NCI-H345 (cell line): ENCODE results near the gene PACSIN2.
A peak's percentile ranks its signal among the peaks of the same experiment; 100 is the strongest.

Source experiments
- DNase-seq: peaks from one replicate; lab custom pipeline; 2025; lab: John Stamatoyannopoulos, UW

Gene PACSIN2

GRCh38 chr22:42856865-42857704 lies 157.9 kb downstream of the PACSIN2 start, which contains the start of gene ARFGAP3:
TSS of gene ARFGAP3 (minus strand) at chr22:42857273. CDS start at chr22:42857182, 91 bp downstream.
- peak; percentile 87 for DNase-seq

GRCh38 chr22:42856179-42856864 lies 158.6 kb downstream of the PACSIN2 start:
- DNase-seq, result no peak

- DNase-seq, result no peak
These were observed 159.2 kb downstream of the PACSIN2 start for GRCh38 chr22:42855721-42856120.

GRCh38 chr22:42855211-42855610 lies 159.7 kb downstream of the PACSIN2 start:
- DNase-seq, result no peak

- no peak for DNase-seq
These were observed 165.9 kb downstream of the PACSIN2 start for GRCh38 chr22:42848941-42849550.

- DNase-seq, result no peak
These were observed 167.8 kb downstream of the PACSIN2 start for GRCh38 chr22:42847110-42847509.

- no peak for DNase-seq
These were observed 170.2 kb downstream of the PACSIN2 start for GRCh38 chr22:42844756-42845155.

GRCh38 chr22:42842658-42843370 lies 172.1 kb downstream of the PACSIN2 start:
- DNase-seq, result no peak

- no peak for DNase-seq
These were observed 173.5 kb downstream of the PACSIN2 start for GRCh38 chr22:42841444-42841843.

GRCh38 chr22:42837556-42837955 lies 177.4 kb downstream of the PACSIN2 start:
- DNase-seq, result no peak

- no peak for DNase-seq
These were observed 178.9 kb downstream of the PACSIN2 start for GRCh38 chr22:42836026-42836425.

GRCh38 chr22:42834177-42834949 lies 180.6 kb downstream of the PACSIN2 start:
- DNase-seq, result no peak

GRCh38 chr22:42833104-42833503 lies 181.8 kb downstream of the PACSIN2 start:
- DNase-seq, result no peak

GRCh38 chr22:42831712-42832111 lies 183.2 kb downstream of the PACSIN2 start:
- no peak for DNase-seq

- no peak for DNase-seq
These were observed 184.8 kb downstream of the PACSIN2 start for GRCh38 chr22:42830161-42830560.

GRCh38 chr22:42829302-42829701 lies 185.6 kb downstream of the PACSIN2 start:
- no peak for DNase-seq

- DNase-seq, result no peak
These were observed 189.2 kb downstream of the PACSIN2 start for GRCh38 chr22:42825796-42826195.

- no peak for DNase-seq
These were observed 193.6 kb downstream of the PACSIN2 start for GRCh38 chr22:42821386-42821785.

GRCh38 chr22:42820045-42820763 lies 194.7 kb downstream of the PACSIN2 start:
- no peak for DNase-seq
